ENCODE measurements around the gene ABI1. TPM values are rescaled to one million over a fixed set of nuclear protein-coding genes. Genes with fewer than 3 reads are reported as not detected.
"Not testable (repeated sequence)": the region's sequence is repeated elsewhere in the genome, so short reads cannot be mapped to it uniquely, and the experiment has no call there.

ABI1 gene
- total RNA-seq, 1 experiment from 2014 or later: 29.7 TPM

DNA sequence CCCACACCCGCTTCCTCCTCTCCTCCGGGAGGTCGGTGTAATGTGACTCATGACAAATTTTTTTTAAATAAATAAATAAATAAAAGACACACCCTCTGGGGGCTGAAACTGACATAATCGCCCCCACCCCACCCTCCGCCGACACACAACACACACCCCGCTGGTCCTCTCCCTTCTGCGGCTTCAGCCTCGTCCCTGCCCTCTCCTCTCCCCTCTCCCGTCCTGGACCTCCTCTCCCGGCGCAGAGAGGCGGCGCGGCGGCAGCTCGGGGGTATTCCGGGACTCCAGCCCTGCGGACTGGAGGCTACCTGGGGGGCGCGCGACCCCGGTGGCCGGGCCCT, 686 bp downstream of the ABI1 start:
- no peak for DNase-seq
- Histone ChIP-seq H3K4me3 (ENCODE audit: insufficient read depth, low read depth, low read length) (peak overlapping the region; percentile 92), H3K36me3 (replicated peaks; ENCODE audit: control insufficient read depth, insufficient read depth, low read length) (no peaks in the 10 kb centered on the region), H3K27me3 (ENCODE audit: control insufficient read depth, insufficient read depth, low read length) (no peaks in the 10 kb centered on the region)

GRCh38 chr10:26859241-26860101, 1.3 kb downstream of the ABI1 start:
- no peaks in the 10 kb centered on the region for H3K27me3 ChIP-seq (ENCODE audit: control insufficient read depth, insufficient read depth, low read length)
- H3K36me3 ChIP-seq (replicated peaks; ENCODE audit: control insufficient read depth, insufficient read depth, low read length): no peaks in the 10 kb centered on the region
- H3K4me3 ChIP-seq (ENCODE audit: insufficient read depth, low read depth, low read length): peak overlapping the region; percentile 92
- DNase-seq: no peak

DNA sequence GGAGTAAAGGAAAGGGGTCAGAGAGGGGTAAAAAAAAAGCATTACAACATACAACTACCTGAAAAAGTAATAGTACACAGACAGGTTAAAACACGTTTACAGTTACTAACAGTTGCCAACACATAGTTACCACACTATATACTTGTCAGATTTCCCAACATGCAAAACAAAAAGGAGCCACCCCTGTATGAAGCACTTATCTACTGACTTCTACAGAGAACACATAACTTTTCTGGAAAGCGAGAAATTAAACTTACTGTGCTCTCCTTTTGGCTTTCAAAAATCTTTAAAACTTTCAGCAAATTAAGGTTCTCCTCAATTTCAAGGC, 2.1 kb downstream of the ABI1 start:
- DNase-seq: no peak
- no peaks in the 10 kb centered on the region for H3K36me3 ChIP-seq (replicated peaks; ENCODE audit: control insufficient read depth, insufficient read depth, low read length)
- no peak overlapping the region for H3K4me3 ChIP-seq (ENCODE audit: insufficient read depth, low read depth, low read length)
- no peaks in the 10 kb centered on the region for H3K27me3 ChIP-seq (ENCODE audit: control insufficient read depth, insufficient read depth, low read length)

- no peak overlapping the region for H3K4me3 ChIP-seq (ENCODE audit: insufficient read depth, low read depth, low read length)
- H3K27me3 ChIP-seq (ENCODE audit: control insufficient read depth, insufficient read depth, low read length): no peaks in the 10 kb centered on the region
- peak; percentile 13 for DNase-seq
- H3K36me3 ChIP-seq (replicated peaks; ENCODE audit: control insufficient read depth, insufficient read depth, low read length): no peaks in the 10 kb centered on the region
Measured at GRCh38 chr10:26857991-26858706, 2.6 kb downstream of the ABI1 start.

GRCh38 chr10:26857553-26857952, 3.2 kb downstream of the ABI1 start:
- not testable (repeated sequence) for H3K36me3 ChIP-seq (replicated peaks; ENCODE audit: control insufficient read depth, insufficient read depth, low read length); DNase-seq; H3K4me3 ChIP-seq (ENCODE audit: insufficient read depth, low read depth, low read length); H3K27me3 ChIP-seq (ENCODE audit: control insufficient read depth, insufficient read depth, low read length)

DNA sequence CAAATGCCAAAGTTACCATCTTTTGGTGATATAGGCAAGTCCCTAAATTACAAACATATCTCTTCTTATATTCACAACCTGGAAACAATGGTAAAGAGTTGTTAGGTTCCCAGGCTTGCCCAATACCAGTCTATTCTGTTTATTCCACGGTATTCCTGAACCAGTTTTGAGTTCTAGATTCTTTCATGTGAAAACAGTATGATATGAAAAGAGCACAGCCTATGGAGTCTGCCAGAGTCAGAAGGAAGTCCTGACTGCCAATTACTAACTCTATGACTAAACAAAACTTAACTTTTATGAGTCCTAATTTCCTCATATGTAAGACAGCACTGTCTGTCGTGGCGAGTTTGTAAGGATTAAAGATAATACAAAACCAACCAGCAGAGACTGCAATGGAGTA, 5.6 kb downstream of the ABI1 start:
- H3K4me3 ChIP-seq (ENCODE audit: insufficient read depth, low read depth, low read length): no peak overlapping the region
- no peaks in the 10 kb centered on the region for H3K27me3 ChIP-seq (ENCODE audit: control insufficient read depth, insufficient read depth, low read length)
- no peak for DNase-seq

DNA sequence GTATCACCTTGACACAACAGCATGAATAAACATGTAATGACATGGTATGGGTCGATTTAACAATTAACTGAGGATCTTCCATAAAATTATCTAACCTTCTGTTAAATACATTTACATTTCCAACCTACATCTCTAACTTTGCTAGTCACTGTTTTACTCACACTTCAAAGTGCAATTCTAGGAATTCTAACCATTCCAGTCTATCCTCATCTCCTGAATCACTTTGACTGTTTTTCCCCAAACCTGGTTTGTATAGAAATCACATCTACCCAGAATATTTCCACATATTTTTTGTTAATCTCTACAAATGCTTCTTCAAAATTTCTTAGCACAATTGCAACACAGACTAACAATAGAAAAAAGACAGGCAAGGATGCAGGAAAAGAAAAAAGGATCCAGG, 6.2 kb downstream of the ABI1 start:
- H3K36me3 ChIP-seq (replicated peaks; ENCODE audit: control insufficient read depth, insufficient read depth, low read length): no peaks in the 10 kb centered on the region
- H3K27me3 ChIP-seq (ENCODE audit: control insufficient read depth, insufficient read depth, low read length): no peaks in the 10 kb centered on the region
- DNase-seq: no peak
- no peak overlapping the region for H3K4me3 ChIP-seq (ENCODE audit: insufficient read depth, low read depth, low read length)

More for the DNA sequence above, 5.6 kb downstream of the ABI1 start:
- H3K36me3 ChIP-seq (replicated peaks; ENCODE audit: control insufficient read depth, insufficient read depth, low read length): no peaks in the 10 kb centered on the region

DNA sequence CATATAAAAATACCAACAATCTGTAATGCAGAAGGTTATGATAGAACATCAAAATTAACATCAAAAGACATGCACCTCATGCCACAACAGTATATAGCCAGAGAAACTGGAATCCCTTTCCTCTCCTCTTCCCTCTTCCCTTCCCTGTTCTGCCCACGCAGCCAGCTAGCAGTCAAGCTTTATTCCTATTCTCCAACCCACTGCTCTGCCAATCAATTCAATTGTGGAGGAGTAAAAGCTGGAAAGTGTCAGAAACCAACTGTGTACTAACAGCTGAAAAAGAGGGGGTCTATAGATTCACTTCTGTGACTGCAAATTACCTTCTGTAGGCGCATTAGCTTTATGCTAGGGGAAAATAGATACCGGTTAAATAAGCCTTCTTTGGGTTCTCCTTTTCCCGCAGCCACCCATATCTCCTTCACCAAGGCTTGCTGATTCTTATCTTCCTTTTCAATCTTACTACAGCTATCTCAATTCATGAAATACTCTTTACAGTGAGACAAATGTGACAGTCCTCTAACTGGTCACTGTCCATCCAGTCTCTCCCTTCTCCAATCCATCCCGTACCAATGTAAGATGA, 16.3 kb downstream of the ABI1 start:
- H3K27me3 ChIP-seq (ENCODE audit: control insufficient read depth, insufficient read depth, low read length): no peaks in the 10 kb centered on the region
- no peak overlapping the region for H3K4me3 ChIP-seq (ENCODE audit: insufficient read depth, low read depth, low read length)
- DNase-seq: no peak
- H3K36me3 ChIP-seq (replicated peaks; ENCODE audit: control insufficient read depth, insufficient read depth, low read length): no peaks in the 10 kb centered on the region

DNA sequence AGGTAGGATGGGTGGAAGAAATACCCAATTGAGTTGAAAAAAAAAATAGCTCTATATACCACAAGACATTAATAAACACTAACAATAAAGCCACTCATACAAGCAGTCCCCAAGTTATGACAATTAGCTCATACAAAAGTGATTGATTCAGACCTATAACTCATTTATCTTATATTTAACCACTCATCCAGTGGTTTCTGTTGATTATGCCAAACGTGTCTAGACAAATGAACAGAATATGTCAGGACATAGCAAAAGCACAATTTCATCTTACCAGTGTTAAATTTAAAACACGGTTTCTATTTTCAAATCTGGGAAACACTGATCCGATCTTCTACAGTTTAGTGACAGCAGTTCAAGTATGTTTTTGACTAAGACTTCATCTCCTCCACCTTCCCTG, 17.0 kb downstream of the ABI1 start:
- H3K4me3 ChIP-seq (ENCODE audit: insufficient read depth, low read depth, low read length): no peak overlapping the region
- no peaks in the 10 kb centered on the region for H3K36me3 ChIP-seq (replicated peaks; ENCODE audit: control insufficient read depth, insufficient read depth, low read length)
- no peak for DNase-seq
- no peaks in the 10 kb centered on the region for H3K27me3 ChIP-seq (ENCODE audit: control insufficient read depth, insufficient read depth, low read length)

DNA sequence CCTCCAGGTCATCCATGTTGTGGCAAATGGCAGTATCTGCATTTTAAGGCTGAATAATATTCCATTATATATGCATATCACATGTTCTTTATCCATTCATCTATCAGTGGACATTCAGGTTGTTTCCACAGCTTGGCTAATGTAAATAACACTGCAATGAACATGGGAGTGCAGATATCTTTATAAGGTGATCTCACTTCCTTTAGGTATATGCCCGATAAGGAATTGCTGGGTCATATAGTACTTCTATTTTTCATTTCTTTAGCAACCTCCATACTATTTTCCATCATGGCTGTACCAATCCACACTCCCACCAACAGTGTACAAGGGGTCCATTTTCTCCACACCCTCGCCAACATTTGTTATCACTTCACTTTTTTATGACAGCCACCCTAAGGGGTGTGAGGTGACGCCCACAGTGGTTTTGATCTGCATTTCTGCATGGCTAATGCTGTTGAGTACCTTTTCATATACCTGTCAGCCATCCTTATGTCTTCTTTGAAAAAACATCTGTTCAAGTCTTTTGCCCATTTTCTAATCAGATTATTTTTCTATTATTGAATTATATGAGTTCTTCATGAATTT, 18.9 kb downstream of the ABI1 start:
- DNase-seq: no peak

DNA sequence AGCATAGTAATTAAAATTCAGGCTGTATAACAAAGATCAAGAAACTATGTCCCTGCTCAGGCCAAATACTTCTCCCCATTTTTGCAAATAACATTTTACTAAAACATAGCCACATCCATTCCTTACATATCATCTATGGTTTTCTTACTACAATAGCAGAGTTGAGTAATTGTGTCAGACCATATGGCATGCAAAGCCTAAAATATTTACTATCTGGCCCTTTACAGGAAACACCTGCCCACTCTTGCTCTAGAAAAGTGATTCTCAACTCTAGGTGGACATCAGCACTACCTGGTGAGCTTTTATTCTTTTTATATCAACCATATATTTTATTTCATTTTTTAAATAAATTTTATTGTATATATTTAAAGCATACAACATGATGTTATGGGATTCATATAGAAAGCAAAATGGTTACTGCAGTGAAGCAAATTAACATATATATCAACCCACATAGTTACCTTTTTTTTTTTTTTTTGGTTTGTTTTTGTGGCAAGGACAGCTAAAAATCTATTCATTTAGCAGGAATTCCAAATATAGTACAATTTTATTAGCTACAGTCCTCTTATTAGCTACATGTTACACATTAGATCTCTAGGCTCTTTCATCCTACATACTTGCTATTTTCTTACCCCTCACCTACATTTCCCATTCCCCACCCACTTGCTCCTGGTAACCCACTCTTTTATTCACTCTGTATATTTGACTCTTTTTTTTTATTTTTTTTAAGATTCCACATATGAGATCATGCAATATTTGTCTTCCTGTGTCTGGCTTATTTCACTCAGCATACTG, 19.6 kb downstream of the ABI1 start:
- Histone ChIP-seq H3K4me3 (ENCODE audit: insufficient read depth, low read depth, low read length) (no peak overlapping the region), H3K36me3 (replicated peaks; ENCODE audit: control insufficient read depth, insufficient read depth, low read length) (no peaks in the 10 kb centered on the region), H3K27me3 (ENCODE audit: control insufficient read depth, insufficient read depth, low read length) (no peaks in the 10 kb centered on the region)
- no peak for DNase-seq

More for the DNA sequence above, 18.9 kb downstream of the ABI1 start:
- H3K4me3 ChIP-seq (ENCODE audit: insufficient read depth, low read depth, low read length): no peak overlapping the region
- H3K27me3 ChIP-seq (ENCODE audit: control insufficient read depth, insufficient read depth, low read length): no peaks in the 10 kb centered on the region
- no peaks in the 10 kb centered on the region for H3K36me3 ChIP-seq (replicated peaks; ENCODE audit: control insufficient read depth, insufficient read depth, low read length)

- DNase-seq: no peak
- Histone ChIP-seq H3K4me3 (ENCODE audit: insufficient read depth, low read depth, low read length) (no peak overlapping the region), H3K27me3 (ENCODE audit: control insufficient read depth, insufficient read depth, low read length) (no peaks in the 10 kb centered on the region), H3K36me3 (replicated peaks; ENCODE audit: control insufficient read depth, insufficient read depth, low read length) (no peaks in the 10 kb centered on the region)
Measured at GRCh38 chr10:26839966-26840627, 20.7 kb downstream of the ABI1 start.

- Histone ChIP-seq H3K27me3 (ENCODE audit: control insufficient read depth, insufficient read depth, low read length) (no peaks in the 10 kb centered on the region), H3K4me3 (ENCODE audit: insufficient read depth, low read depth, low read length) (no peak overlapping the region), H3K36me3 (replicated peaks; ENCODE audit: control insufficient read depth, insufficient read depth, low read length) (no peaks in the 10 kb centered on the region)
Measured at GRCh38 chr10:26837139-26837538, 23.6 kb downstream of the ABI1 start.

GRCh38 chr10:26835025-26835424, 25.7 kb downstream of the ABI1 start:
- Histone ChIP-seq H3K4me3 (ENCODE audit: insufficient read depth, low read depth, low read length) (no peak overlapping the region), H3K36me3 (replicated peaks; ENCODE audit: control insufficient read depth, insufficient read depth, low read length) (no peaks in the 10 kb centered on the region), H3K27me3 (ENCODE audit: control insufficient read depth, insufficient read depth, low read length) (no peaks in the 10 kb centered on the region)
- no peak for DNase-seq

More at GRCh38 chr10:26837139-26837538, 23.6 kb downstream of the ABI1 start:
- no peak for DNase-seq
